NCI-H446 (cell line): Measurements from ENCODE around the gene TMEM59L.

Experiments
- DNase-seq, 2 experiments: peaks; one replicate each; lab custom pipeline; 2025; lab: John Stamatoyannopoulos, UW

TMEM59L gene

GRCh38 chr19:18659281-18660050 is 46.8 kb downstream of the TMEM59L start:
- no peak for DNase-seq

GRCh38 chr19:18660051-18660910 is 47.6 kb downstream of the TMEM59L start:
- DNase-seq: no peak

DNA sequence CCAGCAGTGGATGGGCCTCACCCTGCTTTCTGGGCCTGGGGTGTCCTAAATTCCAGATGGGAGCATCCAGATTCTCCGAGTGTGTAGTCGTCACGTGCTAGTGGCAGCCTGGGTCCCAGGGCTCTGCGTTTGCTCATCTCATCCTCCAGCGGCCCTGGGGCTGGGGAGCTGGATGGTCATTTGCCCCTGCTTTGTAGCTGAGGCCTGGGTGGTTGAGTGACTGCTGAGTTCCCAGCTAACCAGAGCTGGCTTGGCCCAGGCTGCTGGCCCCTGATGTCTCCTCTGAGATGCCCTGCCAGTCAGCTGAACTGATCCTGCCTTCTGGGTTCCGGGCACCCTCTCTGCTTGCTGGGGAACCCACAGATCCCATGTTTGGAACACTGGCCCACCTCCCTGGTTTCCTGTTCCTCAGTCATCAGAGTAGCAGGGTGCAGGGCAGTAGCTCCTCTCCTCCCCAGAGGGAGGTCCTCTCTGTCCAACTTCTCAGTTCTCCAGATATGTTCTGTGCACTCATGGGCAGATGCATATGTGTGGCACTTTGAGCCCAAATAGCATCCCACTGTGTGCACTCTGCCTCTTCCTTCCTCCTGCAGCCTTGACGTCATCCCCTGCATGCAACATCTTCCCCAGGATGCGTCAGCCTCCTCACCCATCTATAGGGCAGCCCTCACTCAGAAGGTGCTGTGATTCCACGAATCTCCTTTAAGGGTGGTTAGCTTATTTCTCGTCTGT is 48.4 kb downstream of the TMEM59L start:
- DNase-seq: no peak

- DNase-seq: no peak
Observed at GRCh38 chr19:18662972-18663732, 50.5 kb downstream of the TMEM59L start.

DNA sequence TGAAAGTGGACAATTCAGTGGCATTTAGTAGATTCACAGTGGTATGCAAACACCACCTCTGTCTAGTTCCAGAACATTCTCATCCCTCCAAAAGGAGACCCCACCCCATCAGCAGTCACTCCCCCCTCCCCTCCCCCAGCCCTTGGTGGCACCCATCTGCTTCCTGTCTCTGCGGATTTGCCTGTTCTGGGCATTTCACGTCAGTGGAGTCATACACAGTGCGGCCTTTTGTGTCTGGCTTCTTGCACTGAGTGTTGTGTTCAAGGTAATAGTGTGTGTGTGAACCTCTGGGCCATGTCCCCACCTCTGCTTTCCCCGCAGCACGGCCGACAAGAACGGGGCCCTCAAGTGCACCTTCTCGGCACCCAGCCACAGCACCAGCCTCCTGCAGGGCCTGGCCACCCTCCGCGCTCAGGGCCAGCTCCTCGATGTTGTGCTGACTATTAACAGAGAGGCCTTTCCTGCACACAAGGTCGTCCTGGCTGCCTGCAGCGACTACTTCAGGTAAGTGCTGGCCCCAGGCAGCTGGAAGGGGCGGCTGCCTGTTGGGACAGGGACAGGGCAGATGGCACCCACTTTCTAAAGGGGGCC is 51.4 kb downstream of the TMEM59L start:
- no peak for DNase-seq

DNA sequence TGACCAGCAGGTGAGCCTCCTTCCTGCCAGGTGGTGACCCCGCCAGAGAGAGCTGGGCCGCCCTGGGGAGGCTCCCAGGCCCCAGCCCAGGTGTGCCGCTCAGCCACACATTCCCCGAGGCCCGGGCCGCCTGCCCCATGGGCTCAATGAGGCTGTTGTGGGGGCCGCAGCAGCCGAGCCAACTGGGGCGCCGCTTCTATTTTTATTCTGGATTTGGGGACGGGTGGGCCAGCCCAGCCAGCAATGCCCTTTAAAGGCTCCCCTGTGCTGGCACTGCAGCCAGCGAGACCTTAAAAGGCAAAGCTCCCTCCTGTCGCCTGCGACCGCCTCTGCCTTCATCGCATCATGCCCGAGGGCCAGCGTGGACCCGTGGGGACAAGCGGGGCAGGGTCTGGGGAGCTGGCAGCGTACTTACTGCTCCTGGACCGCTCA is 53.1 kb downstream of the TMEM59L start:
- no peak for DNase-seq

DNA sequence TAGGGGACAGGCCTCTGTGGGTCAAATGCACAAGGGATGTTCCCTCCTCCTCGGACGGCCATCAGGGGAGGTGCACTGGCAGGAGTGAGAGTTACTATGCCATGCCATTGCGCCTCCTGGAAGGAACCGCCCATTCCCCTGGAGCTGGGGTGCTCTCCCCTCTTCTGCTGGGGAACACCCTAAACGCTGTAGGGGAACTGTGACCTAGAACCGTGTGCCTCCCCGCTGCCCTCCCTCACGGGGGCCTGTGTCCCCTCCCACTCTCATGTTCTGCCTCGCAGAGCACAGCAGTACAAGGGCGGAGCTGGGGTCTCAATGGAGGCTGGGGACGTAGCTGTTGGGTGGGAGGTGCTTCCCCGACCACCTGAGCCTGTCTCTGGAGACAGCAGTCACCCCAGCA is 53.6 kb downstream of the TMEM59L start:
- no peak for DNase-seq

- DNase-seq: no peak
Observed at GRCh38 chr19:18666784-18667183, 54.1 kb downstream of the TMEM59L start.

DNA sequence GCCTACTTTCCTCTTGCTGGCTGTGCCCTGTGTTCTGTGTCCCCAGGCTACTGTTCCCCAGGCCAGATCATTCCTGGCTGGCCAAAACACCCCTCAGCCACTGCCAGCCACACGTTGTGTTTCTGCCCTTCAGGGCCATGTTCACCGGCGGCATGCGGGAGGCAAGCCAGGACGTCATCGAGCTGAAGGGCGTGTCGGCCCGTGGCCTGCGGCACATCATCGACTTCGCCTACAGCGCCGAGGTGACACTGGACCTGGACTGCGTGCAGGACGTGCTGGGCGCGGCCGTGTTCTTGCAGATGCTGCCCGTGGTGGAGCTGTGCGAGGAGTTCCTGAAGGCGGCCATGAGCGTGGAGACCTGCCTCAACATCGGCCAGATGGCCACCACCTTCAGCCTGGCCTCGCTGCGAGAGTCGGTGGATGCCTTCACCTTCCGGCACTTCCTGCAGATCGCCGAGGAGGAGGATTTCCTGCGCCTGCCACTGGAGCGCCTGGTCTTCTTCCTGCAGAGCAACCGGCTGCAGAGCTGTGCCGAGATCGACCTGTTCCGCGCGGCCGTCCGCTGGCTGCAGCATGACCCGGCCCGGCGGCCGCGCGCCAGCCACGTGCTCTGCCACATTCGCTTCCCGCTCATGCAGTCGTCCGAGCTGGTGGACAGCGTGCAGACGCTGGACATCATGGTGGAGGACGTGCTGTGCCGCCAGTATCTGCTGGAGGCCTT is 55.0 kb downstream of the TMEM59L start:
- DNase-seq: no peak

DNA sequence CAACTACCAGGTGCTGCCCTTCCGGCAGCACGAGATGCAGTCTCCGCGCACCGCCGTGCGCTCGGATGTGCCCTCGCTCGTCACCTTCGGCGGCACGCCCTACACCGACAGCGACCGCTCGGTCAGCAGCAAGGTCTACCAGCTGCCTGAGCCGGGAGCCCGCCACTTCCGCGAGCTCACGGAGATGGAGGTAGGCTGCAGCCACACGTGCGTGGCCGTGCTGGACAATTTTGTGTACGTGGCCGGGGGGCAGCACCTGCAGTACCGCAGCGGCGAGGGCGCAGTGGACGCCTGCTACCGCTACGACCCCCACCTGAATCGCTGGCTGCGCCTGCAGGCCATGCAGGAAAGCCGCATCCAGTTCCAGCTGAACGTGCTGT is 55.6 kb downstream of the TMEM59L start:
- DNase-seq: no peak

GRCh38 chr19:18668744-18669523 is 56.3 kb downstream of the TMEM59L start:
- DNase-seq: no peak

DNA sequence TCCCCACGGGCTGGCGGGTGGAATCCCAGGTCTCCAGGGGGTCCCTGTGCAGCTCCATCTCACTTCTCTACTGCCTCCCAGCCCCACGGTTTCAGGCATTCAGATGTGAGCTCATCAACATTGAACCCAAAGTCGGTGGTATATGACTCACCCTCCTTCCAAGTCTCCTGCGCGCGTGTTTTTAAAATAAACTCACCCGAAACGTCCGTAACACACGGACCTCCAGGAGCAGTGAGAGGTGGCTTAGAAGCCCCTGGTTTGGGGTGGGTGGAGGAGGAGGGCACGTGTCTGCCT is 56.8 kb downstream of the TMEM59L start:
- no peak for DNase-seq

DNA sequence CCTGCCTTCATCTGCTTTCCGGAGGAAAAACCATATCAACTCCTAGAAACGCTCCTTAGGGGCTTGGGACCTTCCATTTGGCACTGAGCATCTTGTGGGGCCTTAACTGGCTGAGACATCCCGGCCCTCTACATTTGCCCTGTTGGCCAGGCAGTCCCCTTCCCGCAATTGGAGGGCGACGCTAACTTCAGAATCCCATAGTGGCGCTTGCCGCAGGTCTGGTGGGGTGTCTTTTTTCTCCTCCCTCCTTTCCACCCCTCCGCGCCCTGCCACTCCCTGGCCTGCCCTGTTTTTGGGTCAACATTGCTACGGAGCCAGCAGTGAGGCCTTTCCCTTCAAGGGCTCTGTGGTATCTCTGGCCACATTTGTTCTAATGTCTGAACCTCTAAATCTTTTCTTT is 57.2 kb downstream of the TMEM59L start:
- no peak for DNase-seq

- no peak for DNase-seq
Observed at GRCh38 chr19:18670312-18670711, 57.6 kb downstream of the TMEM59L start.
